Choroid plexus epithelial cell (primary cell): Measurements from ENCODE around the gene PAK6.

Experiments
- DNase-seq: peaks from one replicate; pipeline ENCODE4 v3.0.0-alpha.2; 2010; ENCODE audit warnings: low read depth
- H3K4me3 ChIP-seq: 2 replicates; pipeline ENCODE4 v1.5.1; 2011; ENCODE audit warnings: low read depth, mild to moderate bottlenecking, control low read depth, low read length, moderate library complexity
- CTCF ChIP-seq: conservative IDR thresholded peaks from 2 replicates; pipeline ENCODE4 v1.5.1; 2011; ENCODE audit warnings: low read depth, mild to moderate bottlenecking, control low read depth, inconsistent platforms, low read length, moderate library complexity

Gene PAK6

GRCh38 chr15:40217166-40217824 lies 21.6 kb upstream of the PAK6 start:
- TF ChIP-seq CTCF: peak; percentile 80
- DNase-seq: peak; percentile 83
- H3K4me3 ChIP-seq: no peak overlapping the region

- no peak for TF ChIP-seq CTCF
- H3K4me3 ChIP-seq: no peak overlapping the region
- no peak for DNase-seq
Measured at GRCh38 chr15:40219801-40220200, 19.1 kb upstream of the PAK6 start.

GRCh38 chr15:40222131-40222530 lies 16.7 kb upstream of the PAK6 start:
- no peak for TF ChIP-seq CTCF
- H3K4me3 ChIP-seq: no peak overlapping the region
- no peak for DNase-seq

GRCh38 chr15:40226736-40227135 lies 12.1 kb upstream of the PAK6 start:
- no peak overlapping the region for H3K4me3 ChIP-seq
- DNase-seq: no peak
- TF ChIP-seq CTCF: no peak

- H3K4me3 ChIP-seq: no peak overlapping the region
- no peak for DNase-seq
- no peak for TF ChIP-seq CTCF
Measured at GRCh38 chr15:40229316-40229715, 9.5 kb upstream of the PAK6 start.

- no peak for DNase-seq
- TF ChIP-seq CTCF: no peak
- no peak overlapping the region for H3K4me3 ChIP-seq
Measured at GRCh38 chr15:40229956-40230355, 8.9 kb upstream of the PAK6 start.

GRCh38 chr15:40232625-40233070 lies 6.2 kb upstream of the PAK6 start:
- TF ChIP-seq CTCF: no peak
- DNase-seq: no peak

More at GRCh38 chr15:40232625-40233070, 6.2 kb upstream of the PAK6 start:
- no peak overlapping the region for H3K4me3 ChIP-seq
